ENCODE data around the gene NFXL1. TPM values are rescaled to one million over a fixed set of nuclear protein-coding genes. Genes with fewer than 3 reads are reported as not detected.
A peak's percentile ranks its signal among the peaks of the same experiment; 100 is the strongest.

NFXL1 gene
- total RNA-seq (2012; rRNA removed), result 21.9 and 23.1 TPM in 2 replicates
- 11.7 and 13.9 TPM in 2 replicates for polyA plus RNA-seq (2012; rRNA removed)
- 3.6 and 5.1 TPM in 2 replicates for polyA plus RNA-seq (2012; cell fraction: cytosol; rRNA removed)
- polyA plus RNA-seq (2012; cell fraction: nucleus; rRNA removed; ENCODE audit: low replicate concordance), result 10.4 and 59.6 TPM in 2 replicates
- percentile 87 among the genes with signal in this experiment for Bru-seq, nascent RNA
- percentile 70 among the genes with signal in this experiment for BruChase-seq, experiment 1, labeled RNA remaining after a 6-hour chase
- BruChase-seq, experiment 2, labeled RNA remaining after a 2-hour chase, result percentile 88 among the genes with signal in this experiment
- long read RNA-seq, transcript NFXL1-202 (23 exons, 3,728 nt), result major isoform, 7 of 22 reads
- long read RNA-seq, partial matches to known transcripts, result 9 of 22 reads
- long read RNA-seq, other reads (novel, unspliced or antisense), result 3 of 22 reads

GRCh38 chr4:47914220-47914925, at the start of gene NFXL1:
TSS of gene NFXL1 (minus strand) at chr4:47914583. CDS start at chr4:47914203, 380 bp downstream.
- H3K27ac ChIP-seq (ENCODE audit: insufficient read depth, low read length), result peak within 1 kb of the TSS; percentile 78
- peak within 1 kb of the TSS; percentile 68 for H3K23ac ChIP-seq (ENCODE audit: low read depth, low read length)
- no peaks in the 10 kb centered on the region for H3K27me3 ChIP-seq (ENCODE audit: control insufficient read depth, insufficient read depth, low read length)
- dilution Hi-C loops (cut with HindIII; ENCODE audit: low sequenced_read_pairs, unreplicated experiment), result no loop called here
- peak; percentile 98 for ATAC-seq (ENCODE audit: low read depth)
- no peak for TF ChIP-seq RFX5 (IDR thresholded peaks at IDR 0.05; ENCODE audit: low read depth, low read length)
- peak; percentile 58; the same call in 1 of the 2 replicates for TF ChIP-seq USF2 (IDR thresholded peaks at IDR 0.05; ENCODE audit: low read depth, low read length)
- TF ChIP-seq RAD21 (IDR thresholded peaks at IDR 0.05; ENCODE audit: low read length), result no peak
- TF ChIP-seq BHLHE40 (IDR thresholded peaks at IDR 0.05; ENCODE audit: low read depth, low read length), result peak; percentile 97
- no peak for TF ChIP-seq CHD1 (IDR thresholded peaks at IDR 0.05; ENCODE audit: low read depth, low read length)
- TF ChIP-seq RCOR1 (IDR thresholded peaks at IDR 0.05; ENCODE audit: insufficient replicate concordance, low read length), result no peak
- TF ChIP-seq MXI1 (IDR thresholded peaks at IDR 0.05; ENCODE audit: borderline replicate concordance, low read depth, low read length), result peak; percentile 54; the same call in 1 of the 2 replicates
- no peak for TF ChIP-seq FOS (IDR thresholded peaks at IDR 0.05; ENCODE audit: low read depth, low read length)
- TF ChIP-seq POLR2A (IDR thresholded peaks at IDR 0.05; ENCODE audit: low read depth, low read length), result peak; percentile 85
- TF ChIP-seq SMC3 (IDR thresholded peaks at IDR 0.05; ENCODE audit: low read depth, low read length), result no peak
- peak within 1 kb of the TSS; percentile 45 for H2BK5ac ChIP-seq (ENCODE audit: low read depth, low read length, poor library complexity, severe bottlenecking)
- no peaks in the 10 kb centered on the region for H3K9me1 ChIP-seq (ENCODE audit: insufficient read depth, low read length)
- H2BK15ac ChIP-seq (ENCODE audit: low read depth, low read length), result peak within 1 kb of the TSS; percentile 75; the same call in 1 of the 3 replicates
- peak within 1 kb of the TSS; percentile 79 for H3K4me3 ChIP-seq (ENCODE audit: insufficient read depth, low read depth, low read length)
- H3K4me2 ChIP-seq (ENCODE audit: low read depth, low read length), result peak within 1 kb of the TSS; percentile 93
- 0% methylated on average over 9 of the region's 55 CpGs; no CpG with 5 or more reads in 1 of the 2 experiments for WGBS, 2 experiments (ENCODE audit: extremely low coverage in 2 of 2, insufficient read length in 1 of 2)
- peak within 1 kb of the TSS; percentile 72 for H3K56ac ChIP-seq (ENCODE audit: extremely low read depth, insufficient read depth, low read length)
- in situ Hi-C loops (cut with MboI; ENCODE audit: low sequenced_read_pairs), result no loop called here
- no peaks in the 10 kb centered on the region for H3K4me1 ChIP-seq (ENCODE audit: control insufficient read depth, insufficient read depth, low read length)
- no TSS peak for BruUV-seq (replicated peaks)
- peak within 1 kb of the TSS; percentile 89 to 100 for H4K8ac ChIP-seq (ENCODE audit: low read depth in 2 of 2, low read length in 2 of 2)
- H2AFZ ChIP-seq (replicated peaks; ENCODE audit: low read length, poor library complexity), result peak within 1 kb of the TSS; percentile 98
- no peaks in the 10 kb centered on the region for H3K9me3 ChIP-seq (ENCODE audit: control insufficient read depth, insufficient read depth, low read length)
- H3K79me1 ChIP-seq (ENCODE audit: low read depth in 1 of 2, low read length in 2 of 2), result peaks cover 13 to 21% of the 10 kb centered on the region in 2 experiments
- peak; percentile 96 for DNase-seq
- peak within 1 kb of the TSS; percentile 12 for H2BK120ac ChIP-seq (ENCODE audit: low read depth, low read length)
- H3K18ac ChIP-seq (ENCODE audit: low read depth, low read length), result peak within 1 kb of the TSS; percentile 8
- peak within 1 kb of the TSS; percentile 85 for H4K91ac ChIP-seq (ENCODE audit: insufficient read depth, low read depth, low read length)
- H2AK9ac ChIP-seq (replicated peaks; ENCODE audit: low read depth, low read length, poor library complexity), result peak within 1 kb of the TSS; percentile 97
- H2AK5ac ChIP-seq (ENCODE audit: low read depth, low read length), result peak within 1 kb of the TSS; percentile 14; the same call in 1 of the 2 replicates
- peak within 1 kb of the TSS; percentile 77 for H3K9ac ChIP-seq (ENCODE audit: low read depth, low read length)
- no peaks in the 10 kb centered on the region for H4K20me1 ChIP-seq (ENCODE audit: insufficient read depth, low read length)
- intact Hi-C loops (cut with micrococcal nuclease), result loop anchor here (5.0 kb wide), 2 partner anchors 57 to 77 kb away; partner anchors contain the start of gene CORIN
- ChIA-PET POLR2A (ENCODE audit: unreplicated experiment) (interaction anchor here (0.6 to 1.2 kb wide), 4 partner anchors 9 to 20 kb away, joined by 3 to 11 read pairs (median 3); no protein-coding TSS in a partner anchor), CTCF (no interaction called here)
- H4K5ac ChIP-seq (ENCODE audit: low read depth, low read length), result peak within 1 kb of the TSS; percentile 91
- peaks cover 3% of the 10 kb centered on the region; the same call in 1 of the 2 replicates for H3K36me3 ChIP-seq (ENCODE audit: control insufficient read depth, insufficient read depth, low read length)
- 0 out of 2 replicates have a peak within 1 kb of the TSS, but pooled peaks have one; percentile 3 for H2BK20ac ChIP-seq (ENCODE audit: low read depth, low read length)
- peak within 1 kb of the TSS; percentile 58 for H3K14ac ChIP-seq (replicated peaks; ENCODE audit: low read depth, low read length)
- H3K4ac ChIP-seq (ENCODE audit: low read depth, low read length), result peak within 1 kb of the TSS; percentile 78
